A549 (cell line): ENCODE results near the gene PKP2.

Experiments used
- CEBPB ChIP-seq, 2 experiments: fragments of >200 bp in 1 of 2; sonication (Bioruptor Twin) in 1 of 2; formaldehyde crosslinking in 1 of 2; IDR thresholded peaks; 2 replicates each; pipeline ENCODE4 v1.6.1; 2012 to 2016
- CHD2 ChIP-seq: fragments of 150-350 bp; IDR thresholded peaks from 2 replicates; pipeline ENCODE4 v1.6.1; 2014; ENCODE audit warnings: low read length; ENCODE audit not compliant: partially characterized antibody
- CHD4 ChIP-seq: fragments of 200-600 bp; sonication (generic); IDR thresholded peaks from 2 replicates; pipeline ENCODE4 v1.6.1; 2016; ENCODE audit warnings: antibody characterized with exemption, mild to moderate bottlenecking, borderline replicate concordance
- CTCF ChIP-seq: fragments of >200 bp; sonication (Bioruptor Twin); formaldehyde crosslinking; IDR thresholded peaks from 3 replicates; pipeline ENCODE4 v1.5.1; 2016
- FOSL2 ChIP-seq, 2 experiments: fragments of 450-650 bp in 1 of 2; fragments of >200 bp in 1 of 2; sonication (Bioruptor Twin) in 1 of 2; formaldehyde crosslinking; IDR thresholded peaks; 2 replicates each; pipeline versions ENCODE4 v1.5.0 to v1.6.1; 2016 to 2020; ENCODE audit warnings: mild to moderate bottlenecking in 1 of 2, moderate library complexity in 1 of 2
- MAZ ChIP-seq: fragments of 150-350 bp; IDR thresholded peaks from 2 replicates; pipeline ENCODE4 v1.6.1; 2014; ENCODE audit warnings: antibody characterized with exemption, low read depth, low read length, borderline replicate concordance
- NFE2L2 ChIP-seq: fragments of 150-350 bp; conservative IDR thresholded peaks from 2 replicates; pipeline ENCODE4 v1.6.1; 2014; ENCODE audit warnings: low read length
- RAD21 ChIP-seq, 2 experiments: fragments of >200 bp in 1 of 2; sonication (Bioruptor Twin) in 1 of 2; formaldehyde crosslinking in 1 of 2; IDR thresholded peaks in 1 of 2; conservative IDR thresholded peaks in 1 of 2; 2 replicates in 1 of 2; 3 replicates in 1 of 2; pipeline ENCODE4 v1.6.1; 2012 to 2018; ENCODE audit warnings: inconsistent platforms in 1 of 2

GRCh38 chr12:32885831-32886230 lies 10.7 kb downstream of the PKP2 start:
- TF ChIP-seq MAZ (no peak), CHD2 (no peak), CTCF (no peak), RAD21 (conservative IDR thresholded peaks at IDR 0.05 in 1 of 2, IDR thresholded peaks at IDR 0.05 in 1 of 2) (no peak), NFE2L2 (no peak), FOSL2 (IDR thresholded peaks at IDR 0.05) (no peak), FOSL2 (CRISPR knock-in tag; IDR thresholded peaks at IDR 0.05) (no peak), CEBPB (IDR thresholded peaks at IDR 0.05) (no peak), CHD4 (no peak)
